Trophoblast cell (in vitro differentiated cells and primary cell): ENCODE data around the gene GAN.
A peak's percentile ranks its signal among the peaks of the same experiment; 100 is the strongest.

ENCODE experiments used
- DNase-seq, 2 donors: peaks; one replicate each; pipeline ENCODE4 v3.0.0-alpha.2; 2016
- H2AFZ ChIP-seq: 2 replicates; pipeline ENCODE4 v1.6.1; 2013; ENCODE audit warnings: low read length, moderate library complexity, mild to moderate bottlenecking; ENCODE audit not compliant: insufficient read depth, poor library complexity
- H2AK5ac ChIP-seq: 2 replicates; pipeline ENCODE4 v1.6.1; 2013; ENCODE audit warnings: mild to moderate bottlenecking, low read length
- H2BK120ac ChIP-seq: 2 replicates; pipeline ENCODE4 v1.6.1; 2013; ENCODE audit warnings: low read length, mild to moderate bottlenecking, moderate library complexity; ENCODE audit not compliant: insufficient read depth, poor library complexity
- H2BK12ac ChIP-seq: 2 replicates; pipeline ENCODE4 v1.6.1; 2013; ENCODE audit warnings: mild to moderate bottlenecking, low read length, moderate library complexity
- H2BK5ac ChIP-seq: 2 replicates; pipeline ENCODE4 v1.6.1; 2013; ENCODE audit warnings: low read length, low read depth, moderate library complexity, mild to moderate bottlenecking; ENCODE audit not compliant: poor library complexity
- H3K14ac ChIP-seq: 2 replicates; pipeline ENCODE4 v1.6.1; 2013; ENCODE audit warnings: mild to moderate bottlenecking, low read length
- H3K18ac ChIP-seq: 2 replicates; pipeline ENCODE4 v1.6.1; 2013; ENCODE audit warnings: mild to moderate bottlenecking, low read length
- H3K23ac ChIP-seq: 2 replicates; pipeline ENCODE4 v1.6.1; 2013; ENCODE audit warnings: low read length
- H3K27ac ChIP-seq: 2 replicates; pipeline ENCODE4 v1.5.1; 2013; ENCODE audit warnings: low read depth, mild to moderate bottlenecking, inconsistent platforms, low read length, moderate library complexity
- H3K27me3 ChIP-seq: 2 replicates; pipeline ENCODE4 v1.6.1; 2013; ENCODE audit warnings: inconsistent platforms, mild to moderate bottlenecking, low read length, moderate library complexity; ENCODE audit not compliant: insufficient read depth
- H3K36me3 ChIP-seq, 2 experiments: 1 replicate in 1 of 2; 2 replicates in 1 of 2; pipeline ENCODE4 v1.6.1; 2013; ENCODE audit warnings: low read length in 2 of 2, mild to moderate bottlenecking in 2 of 2, moderate library complexity in 1 of 2; ENCODE audit not compliant: insufficient read depth in 2 of 2, control insufficient read depth in 1 of 2
- H3K4ac ChIP-seq: 2 replicates; pipeline ENCODE4 v1.6.1; 2013; ENCODE audit warnings: low read depth, mild to moderate bottlenecking, low read length, moderate library complexity
- H3K4me1 ChIP-seq, 2 experiments: 1 replicate in 1 of 2; 2 replicates in 1 of 2; pipeline ENCODE4 v1.6.1; 2013; ENCODE audit warnings: low read length in 2 of 2, mild to moderate bottlenecking in 2 of 2, moderate library complexity in 1 of 2; ENCODE audit not compliant: insufficient read depth in 2 of 2, control insufficient read depth in 1 of 2
- H3K4me2 ChIP-seq: 2 replicates; pipeline ENCODE4 v1.6.1; 2013; ENCODE audit warnings: inconsistent platforms, mild to moderate bottlenecking, low read length, moderate library complexity
- H3K4me3 ChIP-seq: 2 replicates; pipeline ENCODE4 v1.5.1; 2013; ENCODE audit warnings: mild to moderate bottlenecking, low read depth, low read length, inconsistent platforms
- H3K79me1 ChIP-seq: one replicate; pipeline ENCODE4 v1.6.1; 2013; ENCODE audit warnings: low read length
- H3K79me2 ChIP-seq: 2 replicates; pipeline ENCODE4 v1.6.1; 2013; ENCODE audit warnings: low read length, mild to moderate bottlenecking; ENCODE audit not compliant: control insufficient read depth, insufficient read depth, poor library complexity
- H3K9ac ChIP-seq: 2 replicates; pipeline ENCODE4 v1.6.1; 2013; ENCODE audit warnings: mild to moderate bottlenecking, low read length
- H3K9me3 ChIP-seq: 2 replicates; pipeline ENCODE4 v1.6.1; 2013; ENCODE audit warnings: low read depth, mild to moderate bottlenecking, control low read depth, inconsistent platforms, low read length; ENCODE audit not compliant: insufficient read depth
- H4K12ac ChIP-seq: 2 replicates; pipeline ENCODE4 v1.6.1; 2013; ENCODE audit warnings: low read depth, mild to moderate bottlenecking, low read length, moderate library complexity
- H4K8ac ChIP-seq: 2 replicates; pipeline ENCODE4 v1.6.1; 2013; ENCODE audit warnings: low read depth, mild to moderate bottlenecking, low read length, moderate library complexity
- H4K91ac ChIP-seq: one replicate; pipeline ENCODE4 v1.6.1; 2013; ENCODE audit warnings: low read depth, mild to moderate bottlenecking, low read length, moderate library complexity
- WGBS: extraction: QIAGEN DNeasy Blood & Tissue Kit; methylation state at CpG from one replicate; pipeline ENCODE4 v1.1.7; 2013; ENCODE audit warnings: missing lambda C conversion rate; ENCODE audit not compliant: insufficient read length, insufficient coverage; ENCODE audit errors: extremely low coverage; 5-methylcytosine and 5-hydroxymethylcytosine counted together

Gene GAN

GRCh38 chr16:81394966-81395655 is 80.3 kb downstream of the GAN start:
- Histone ChIP-seq H3K27ac (no peak overlapping the region), H3K14ac (no peak overlapping the region), H4K91ac (no peak overlapping the region), H3K36me3 (peaks cover 7 to 9% of the 10 kb centered on the region in 2 experiments), H3K4ac (no peak overlapping the region), H2BK120ac (no peak overlapping the region), H3K9me3 (peaks cover 6% of the 10 kb centered on the region), H3K18ac (no peak overlapping the region), H4K8ac (no peak overlapping the region), H3K4me1 (no peaks in the 10 kb centered on the region), H2AFZ (no peak overlapping the region), H4K12ac (no peak overlapping the region), H2BK12ac (no peak overlapping the region), H3K79me2 (no peaks in the 10 kb centered on the region), H2AK5ac (no peak overlapping the region), H2BK5ac (no peak overlapping the region), H3K4me2 (no peak overlapping the region), H3K79me1 (no peaks in the 10 kb centered on the region), H3K27me3 (no peaks in the 10 kb centered on the region), H3K9ac (no peak overlapping the region), H3K23ac (no peak overlapping the region), H3K4me3 (no peak overlapping the region)
- peak; percentile 23 to 67 for DNase-seq
- no CpG with 5 or more reads among the region's 13 CpGs for WGBS

- Histone ChIP-seq H3K79me1 (peaks cover 2% of the 10 kb centered on the region), H3K9ac (no peak overlapping the region), H3K23ac (no peak overlapping the region), H2AK5ac (no peak overlapping the region), H3K4me1 (peaks cover 0 to 6% of the 10 kb centered on the region in 2 experiments), H3K36me3 (no peaks in the 10 kb centered on the region), H2BK120ac (no peak overlapping the region), H3K79me2 (no peaks in the 10 kb centered on the region), H2BK12ac (no peak overlapping the region), H3K14ac (no peak overlapping the region), H4K91ac (no peak overlapping the region), H3K4me2 (no peak overlapping the region), H3K4ac (no peak overlapping the region), H3K27me3 (no peaks in the 10 kb centered on the region), H3K18ac (no peak overlapping the region), H2AFZ (no peak overlapping the region), H2BK5ac (no peak overlapping the region), H4K8ac (no peak overlapping the region), H3K4me3 (no peak overlapping the region), H3K27ac (no peak overlapping the region), H3K9me3 (peaks cover 6% of the 10 kb centered on the region), H4K12ac (no peak overlapping the region)
- WGBS, result no CpG with 5 or more reads among the region's 21 CpGs
- no peak for DNase-seq
Measured at GRCh38 chr16:81397058-81397878, 82.5 kb downstream of the GAN start.

- DNase-seq, result no peak
- Histone ChIP-seq H3K9me3 (peaks cover 6% of the 10 kb centered on the region), H3K27me3 (no peaks in the 10 kb centered on the region), H3K79me2 (no peaks in the 10 kb centered on the region), H3K4me2 (no peak overlapping the region), H4K12ac (no peak overlapping the region), H3K4me1 (peaks cover 0 to 6% of the 10 kb centered on the region in 2 experiments), H3K9ac (no peak overlapping the region), H3K23ac (no peak overlapping the region), H2AFZ (no peak overlapping the region), H2BK12ac (no peak overlapping the region), H4K8ac (no peak overlapping the region), H3K14ac (no peak overlapping the region), H3K4me3 (no peak overlapping the region), H4K91ac (no peak overlapping the region), H2AK5ac (no peak overlapping the region), H2BK120ac (no peak overlapping the region), H3K36me3 (no peaks in the 10 kb centered on the region), H3K18ac (no peak overlapping the region), H3K4ac (no peak overlapping the region), H3K79me1 (peaks cover 2% of the 10 kb centered on the region), H3K27ac (no peak overlapping the region), H2BK5ac (no peak overlapping the region)
- no CpG with 5 or more reads among the region's 14 CpGs for WGBS
Measured at GRCh38 chr16:81397879-81398520, 83.2 kb downstream of the GAN start.

GRCh38 chr16:81399909-81400308 is 85.1 kb downstream of the GAN start:
- Histone ChIP-seq H2AK5ac (no peak overlapping the region), H2BK12ac (no peak overlapping the region), H2AFZ (no peak overlapping the region), H3K4me1 (peaks cover 5 to 9% of the 10 kb centered on the region in 2 experiments), H2BK120ac (no peak overlapping the region), H4K8ac (no peak overlapping the region), H3K14ac (no peak overlapping the region), H3K4ac (no peak overlapping the region), H3K9ac (no peak overlapping the region), H3K79me2 (no peaks in the 10 kb centered on the region), H3K4me2 (no peak overlapping the region), H3K18ac (no peak overlapping the region), H3K27ac (no peak overlapping the region), H3K36me3 (no peaks in the 10 kb centered on the region), H4K91ac (no peak overlapping the region), H3K79me1 (peaks cover 13% of the 10 kb centered on the region), H4K12ac (no peak overlapping the region), H3K4me3 (no peak overlapping the region), H3K9me3 (peaks cover 5% of the 10 kb centered on the region), H2BK5ac (no peak overlapping the region), H3K27me3 (no peaks in the 10 kb centered on the region), H3K23ac (no peak overlapping the region)
- DNase-seq, result no peak
- no CpG with 5 or more reads among the region's 1 CpG for WGBS
